Endothelial cell of umbilical vein (primary cell): ENCODE data around the gene NPTX1.

Experiments used
- CTCF ChIP-seq, 2 donors: IDR thresholded peaks; 1 replicate in 1 of 2; 2 replicates in 1 of 2; pipeline ENCODE4 v1.5.1; 2011; ENCODE audit warnings: low read length in 2 of 2, mild to moderate bottlenecking in 2 of 2, moderate library complexity in 2 of 2, control low read depth in 1 of 2, inconsistent platforms in 1 of 2, low read depth in 1 of 2; ENCODE audit not compliant: insufficient read depth in 1 of 2; ENCODE audit errors: extremely low read depth in 1 of 2
- EZH2 ChIP-seq: IDR thresholded peaks from 2 replicates; pipeline ENCODE4 v1.6.1; 2012; ENCODE audit warnings: borderline replicate concordance, low read depth, mild to moderate bottlenecking, moderate library complexity, low read length, inconsistent platforms; ENCODE audit not compliant: severe bottlenecking
- FOS ChIP-seq: IDR thresholded peaks from 2 replicates; pipeline ENCODE4 v1.6.1; 2011; ENCODE audit warnings: mild to moderate bottlenecking, low read length, moderate library complexity, borderline replicate concordance; ENCODE audit not compliant: insufficient read depth
- MYC ChIP-seq: IDR thresholded peaks from one replicate; pipeline ENCODE4 v1.6.1; 2011; ENCODE audit warnings: mild to moderate bottlenecking, low read depth, low read length

- TF ChIP-seq CTCF (IDR thresholded peaks at IDR 0.05; ENCODE audit: extremely low read depth in 1 of 2, insufficient read depth in 1 of 2, low read depth in 1 of 2, low read length in 2 of 2), result no peak
- no peak for TF ChIP-seq FOS
- no peak for TF ChIP-seq EZH2
- TF ChIP-seq MYC, result no peak
Observed at GRCh38 chr17:80423536-80424225, 52.7 kb downstream of the NPTX1 start.
